Activated T-helper 1 cell treated with anti-CD3 and anti-CD28 coated beads, Interleukin-12 subunit alpha, Interleukin-12 subunit beta, Interleukin-2, Interleukin-4 antibody, amounts not matched to agents 30 ng/mL and 10 ng/mL and 1 ng/mL, durations not matched to agents 14 hours and 24 hours and 36 hours (primary cell): ENCODE results near the gene NADSYN1. TPM values are rescaled to one million over a fixed set of nuclear protein-coding genes. Genes with fewer than 3 reads are reported as not detected.
"Not testable (repeated sequence)": the region's sequence is repeated elsewhere in the genome, so short reads cannot be mapped to it uniquely, and the experiment has no call there.

Experiments used
- DNase-seq: peaks from one replicate; pipeline ENCODE4 v3.0.0; 2021; ENCODE audit warnings: low spot score
- H3K27ac Mint-ChIP-seq: one replicate; pipeline ENCODE4 v1.8.0; 2021; ENCODE audit warnings: mild to moderate bottlenecking, mixed read lengths
- H3K27me3 Mint-ChIP-seq: one replicate; pipeline ENCODE4 v1.8.0; 2022; ENCODE audit warnings: mild to moderate bottlenecking, moderate library complexity, mixed read lengths; ENCODE audit not compliant: insufficient read depth
- H3K36me3 Mint-ChIP-seq: one replicate; pipeline ENCODE4 v1.8.0; 2021; ENCODE audit warnings: low read depth, mixed read lengths
- H3K4me1 Mint-ChIP-seq: one replicate; pipeline ENCODE4 v1.8.0; 2021; ENCODE audit warnings: low read depth, mixed read lengths
- H3K4me3 Mint-ChIP-seq: one replicate; pipeline ENCODE4 v1.8.0; 2021; ENCODE audit warnings: mild to moderate bottlenecking, moderate library complexity, mixed read lengths
- H3K9me3 Mint-ChIP-seq: one replicate; pipeline ENCODE4 v1.8.0; 2021; ENCODE audit warnings: mixed read lengths
- intact Hi-C: fragments of 100-400 bp; cut with micrococcal nuclease; formaldehyde crosslinking; loops from one replicate; pipeline ENCODE4 v1.15.1; 2024
- total RNA-seq: library from RNA; stranded (reverse); gene quantifications from 2 replicates; pipeline ENCODE4 v1.2.3, GENCODE V29; 2022

Gene NADSYN1
- total RNA-seq, 1 donor from 2014 or later = 96.3 TPM

- peaks cover 13% of the 10 kb centered on the region for H3K9me3 Mint-ChIP-seq
- intact Hi-C loops, H3K4me3 Mint-ChIP-seq, H3K27ac Mint-ChIP-seq, H3K27me3 Mint-ChIP-seq, DNase-seq, H3K36me3 Mint-ChIP-seq, H3K4me1 Mint-ChIP-seq: not testable (repeated sequence)
Measured at GRCh38 chr11:71537977-71538665, 85.1 kb downstream of the NADSYN1 start, which contains the start of gene KRTAP5-8. Gene KRTAP5-8, plus strand, starts transcription at chr11:71538025. Its CDS starts 31 bp downstream, at chr11:71538056.

GRCh38 chr11:71538666-71538990, 85.6 kb downstream of the NADSYN1 start:
- no peak overlapping the region for H3K27ac Mint-ChIP-seq
- H3K27me3 Mint-ChIP-seq = no peaks in the 10 kb centered on the region
- no peaks in the 10 kb centered on the region for H3K4me1 Mint-ChIP-seq
- H3K36me3 Mint-ChIP-seq = no peaks in the 10 kb centered on the region
- no peak overlapping the region for H3K4me3 Mint-ChIP-seq
- intact Hi-C loops = no loop called here
- no peak for DNase-seq
- peaks cover 13% of the 10 kb centered on the region for H3K9me3 Mint-ChIP-seq

- no peak overlapping the region for H3K27ac Mint-ChIP-seq
- intact Hi-C loops = no loop called here
- H3K36me3 Mint-ChIP-seq = no peaks in the 10 kb centered on the region
Measured at GRCh38 chr11:71539017-71539416, 86.0 kb downstream of the NADSYN1 start.

GRCh38 chr11:71539971-71540370, 87.0 kb downstream of the NADSYN1 start:
- H3K4me1 Mint-ChIP-seq, H3K4me3 Mint-ChIP-seq, DNase-seq, H3K27ac Mint-ChIP-seq, H3K36me3 Mint-ChIP-seq, H3K27me3 Mint-ChIP-seq, intact Hi-C loops: not testable (repeated sequence)
- H3K9me3 Mint-ChIP-seq = peaks cover 13% of the 10 kb centered on the region

More at GRCh38 chr11:71539017-71539416, 86.0 kb downstream of the NADSYN1 start:
- Mint-ChIP-seq H3K27me3 (no peaks in the 10 kb centered on the region), H3K9me3 (peaks cover 13% of the 10 kb centered on the region), H3K4me1 (no peaks in the 10 kb centered on the region), H3K4me3 (no peak overlapping the region)
- no peak for DNase-seq

- H3K36me3 Mint-ChIP-seq, H3K4me1 Mint-ChIP-seq, DNase-seq, intact Hi-C loops, H3K4me3 Mint-ChIP-seq, H3K27me3 Mint-ChIP-seq: not testable (repeated sequence)
- Mint-ChIP-seq H3K27ac (peak overlapping the region; percentile 64), H3K9me3 (peaks cover 13% of the 10 kb centered on the region)
Measured at GRCh38 chr11:71540521-71541304, 87.7 kb downstream of the NADSYN1 start.

DNA sequence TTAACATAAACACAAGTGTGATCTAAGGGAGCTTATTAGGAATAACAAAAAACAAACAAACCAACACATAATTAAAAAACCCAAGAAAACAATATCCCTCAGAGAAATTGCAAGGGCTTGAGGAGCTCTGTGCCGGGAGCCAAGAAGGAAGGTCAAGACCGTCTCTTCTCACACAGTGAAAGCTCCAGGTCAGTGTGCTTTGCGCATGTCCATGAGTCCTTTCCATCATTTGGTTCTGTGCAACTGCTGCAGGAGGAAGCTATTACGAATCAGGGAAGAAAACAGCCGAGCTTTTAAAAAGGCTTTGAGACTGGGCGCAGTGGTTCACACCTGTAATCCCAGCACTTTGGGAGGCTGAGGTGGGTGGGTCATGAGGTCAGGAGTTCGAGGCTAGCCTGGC, 89.4 kb downstream of the NADSYN1 start:
- Mint-ChIP-seq H3K27ac (no peak overlapping the region), H3K27me3 (no peaks in the 10 kb centered on the region), H3K36me3 (no peaks in the 10 kb centered on the region), H3K4me1 (no peaks in the 10 kb centered on the region), H3K4me3 (no peak overlapping the region), H3K9me3 (peaks cover 13% of the 10 kb centered on the region)
- intact Hi-C loops = no loop called here
- DNase-seq = no peak

DNA sequence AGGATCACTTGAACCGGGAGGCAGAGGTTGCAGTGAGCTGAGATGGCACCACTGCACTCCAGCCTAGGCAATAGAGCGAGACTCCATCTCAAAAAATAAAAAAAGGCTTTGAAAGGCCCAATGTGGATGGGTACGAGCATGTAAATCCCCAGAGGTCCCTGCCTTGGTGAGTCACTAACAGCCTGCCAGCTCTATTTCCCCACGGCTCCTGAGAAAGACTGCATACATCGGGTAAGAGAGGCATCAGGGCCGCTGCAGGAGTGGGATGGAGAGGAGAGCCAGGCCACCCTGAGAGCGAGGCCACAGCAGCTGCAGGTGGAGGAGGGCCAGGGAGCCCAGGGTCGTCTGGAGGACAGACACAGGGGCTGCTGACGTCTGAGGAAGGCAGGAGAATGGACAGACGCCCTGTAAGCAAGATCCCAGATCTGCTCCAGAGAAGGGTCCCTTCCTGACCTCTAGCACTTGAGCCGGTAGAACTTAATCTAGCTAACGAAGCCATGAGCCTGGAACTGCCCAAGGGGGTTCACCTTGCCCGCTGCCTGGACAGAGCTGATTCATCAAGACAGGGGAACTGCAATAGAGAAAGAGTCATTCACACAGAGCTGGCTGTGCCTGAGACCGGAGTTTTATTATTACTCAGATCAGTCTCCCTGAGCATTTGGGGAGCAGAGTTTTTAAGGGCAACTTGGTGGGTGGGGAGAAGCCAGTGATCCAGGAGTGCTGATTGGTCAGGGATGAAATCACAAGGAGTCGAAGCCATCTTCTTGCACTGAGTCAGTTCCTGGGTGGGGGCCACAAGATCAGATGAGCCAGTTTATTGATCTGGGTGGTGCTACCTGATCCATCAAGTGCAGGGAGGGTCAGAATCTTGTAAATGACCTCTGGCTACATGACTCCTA, 90.1 kb downstream of the NADSYN1 start:
- Mint-ChIP-seq H3K27me3 (no peaks in the 10 kb centered on the region), H3K4me1 (no peaks in the 10 kb centered on the region), H3K4me3 (no peak overlapping the region), H3K36me3 (no peaks in the 10 kb centered on the region), H3K27ac (no peak overlapping the region), H3K9me3 (peaks cover 13% of the 10 kb centered on the region)
- intact Hi-C loops = no loop called here
- DNase-seq = no peak

- H3K36me3 Mint-ChIP-seq = no peaks in the 10 kb centered on the region
- H3K4me3 Mint-ChIP-seq = no peak overlapping the region
- no peaks in the 10 kb centered on the region for H3K4me1 Mint-ChIP-seq
- intact Hi-C loops = no loop called here
- H3K27me3 Mint-ChIP-seq = no peaks in the 10 kb centered on the region
- no peak for DNase-seq
- H3K27ac Mint-ChIP-seq = no peak overlapping the region
- peaks cover 13% of the 10 kb centered on the region for H3K9me3 Mint-ChIP-seq
Measured at GRCh38 chr11:71543866-71544265, 90.9 kb downstream of the NADSYN1 start.

GRCh38 chr11:71544525-71545214, 91.7 kb downstream of the NADSYN1 start:
- H3K27me3 Mint-ChIP-seq = peaks cover 5% of the 10 kb centered on the region
- H3K27ac Mint-ChIP-seq = no peak overlapping the region
- no peak for DNase-seq
- peaks cover 13% of the 10 kb centered on the region for H3K9me3 Mint-ChIP-seq
- H3K4me3 Mint-ChIP-seq = no peak overlapping the region
- intact Hi-C loops = no loop called here
- no peaks in the 10 kb centered on the region for H3K4me1 Mint-ChIP-seq
- no peaks in the 10 kb centered on the region for H3K36me3 Mint-ChIP-seq

DNA sequence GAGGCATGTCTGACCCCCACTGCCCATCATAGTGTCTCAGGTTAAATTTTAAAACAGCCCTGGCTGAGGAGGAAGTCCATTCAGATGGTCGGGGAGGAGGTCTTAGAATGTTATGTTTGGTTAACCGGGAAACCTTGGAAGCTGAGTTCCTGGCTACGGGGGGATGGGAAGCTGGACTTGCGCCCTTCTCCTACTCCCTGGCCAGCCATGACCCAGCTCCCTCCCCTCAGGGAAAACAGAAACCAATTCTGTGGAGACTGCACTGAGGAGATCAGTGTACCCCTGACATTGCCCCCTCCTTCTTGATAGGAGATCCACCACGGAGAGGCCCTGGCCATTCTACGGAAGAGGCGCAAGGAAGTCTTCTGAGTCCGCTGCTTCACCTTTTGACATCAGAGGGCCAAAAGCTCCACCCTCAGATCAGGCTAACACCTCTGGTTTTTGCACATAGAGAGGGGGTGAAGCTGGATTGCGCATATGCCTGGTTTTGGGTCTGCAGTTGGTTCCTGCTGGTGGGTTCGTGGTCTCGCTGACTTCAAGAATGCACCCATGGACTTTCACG, 92.5 kb downstream of the NADSYN1 start:
- no peak for DNase-seq
- no peaks in the 10 kb centered on the region for H3K4me1 Mint-ChIP-seq
- no peak overlapping the region for H3K27ac Mint-ChIP-seq
- H3K9me3 Mint-ChIP-seq = peaks cover 12% of the 10 kb centered on the region
- intact Hi-C loops = no loop called here
- no peaks in the 10 kb centered on the region for H3K36me3 Mint-ChIP-seq
- peaks cover 7% of the 10 kb centered on the region for H3K27me3 Mint-ChIP-seq
- no peak overlapping the region for H3K4me3 Mint-ChIP-seq

GRCh38 chr11:71548120-71548519, 95.1 kb downstream of the NADSYN1 start, which contains the start of gene KRTAP5-9:
Gene KRTAP5-9, plus strand, starts transcription at chr11:71548420. Its CDS starts 238 bp downstream, at chr11:71548658.
- Mint-ChIP-seq H3K36me3 (no peaks in the 10 kb centered on the region), H3K27me3 (peaks cover 7% of the 10 kb centered on the region), H3K9me3 (no peaks in the 10 kb centered on the region), H3K4me1 (no peaks in the 10 kb centered on the region), H3K27ac (no peak within 1 kb of the TSS), H3K4me3 (no peak within 1 kb of the TSS)
- DNase-seq = no peak
- intact Hi-C loops = no loop called here

DNA sequence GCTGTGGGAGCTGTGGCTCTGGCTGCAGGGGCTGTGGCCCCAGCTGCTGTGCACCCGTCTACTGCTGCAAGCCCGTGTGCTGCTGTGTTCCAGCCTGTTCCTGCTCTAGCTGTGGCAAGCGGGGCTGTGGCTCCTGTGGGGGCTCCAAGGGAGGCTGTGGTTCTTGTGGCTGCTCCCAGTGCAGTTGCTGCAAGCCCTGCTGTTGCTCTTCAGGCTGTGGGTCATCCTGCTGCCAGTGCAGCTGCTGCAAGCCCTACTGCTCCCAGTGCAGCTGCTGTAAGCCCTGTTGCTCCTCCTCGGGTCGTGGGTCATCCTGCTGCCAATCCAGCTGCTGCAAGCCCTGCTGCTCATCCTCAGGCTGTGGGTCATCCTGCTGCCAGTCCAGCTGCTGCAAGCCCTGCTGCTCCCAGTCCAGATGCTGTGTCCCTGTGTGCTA, 95.7 kb downstream of the NADSYN1 start:
- Mint-ChIP-seq H3K4me1 (no peaks in the 10 kb centered on the region), H3K36me3 (no peaks in the 10 kb centered on the region), H3K27me3 (peaks cover 7% of the 10 kb centered on the region), H3K9me3 (no peaks in the 10 kb centered on the region), H3K4me3 (no peak overlapping the region), H3K27ac (no peak overlapping the region)
- no peak for DNase-seq
- intact Hi-C loops = no loop called here
